ENCODE measurements around the gene GLRX3.

GLRX3 gene

DNA sequence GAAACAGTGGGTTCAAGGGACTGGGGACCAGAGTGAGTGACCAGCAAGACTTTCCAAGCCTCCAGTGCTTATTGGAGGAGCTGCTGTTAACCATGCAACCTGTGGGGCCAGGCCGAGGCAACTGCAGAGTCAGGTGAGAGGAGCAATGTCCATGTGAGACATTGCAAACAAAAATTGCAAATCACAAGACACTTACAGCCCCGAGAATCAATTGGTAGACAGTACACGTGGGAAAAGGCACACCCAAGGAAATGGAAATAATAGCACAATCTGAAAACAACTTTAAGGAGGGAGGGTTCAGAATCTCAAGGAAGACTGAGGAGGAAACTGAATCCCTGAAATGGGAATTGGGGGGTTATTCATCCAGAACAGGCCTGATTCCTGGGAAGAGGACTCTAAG, 72.6 kb downstream of the GLRX3 start:
- DNase-seq (ENCODE audit: low read depth in 2 of 2): no peak

GRCh38 chr10:130212746-130213145, 76.6 kb downstream of the GLRX3 start:
- no peak for DNase-seq (ENCODE audit: low read depth in 2 of 2)

DNA sequence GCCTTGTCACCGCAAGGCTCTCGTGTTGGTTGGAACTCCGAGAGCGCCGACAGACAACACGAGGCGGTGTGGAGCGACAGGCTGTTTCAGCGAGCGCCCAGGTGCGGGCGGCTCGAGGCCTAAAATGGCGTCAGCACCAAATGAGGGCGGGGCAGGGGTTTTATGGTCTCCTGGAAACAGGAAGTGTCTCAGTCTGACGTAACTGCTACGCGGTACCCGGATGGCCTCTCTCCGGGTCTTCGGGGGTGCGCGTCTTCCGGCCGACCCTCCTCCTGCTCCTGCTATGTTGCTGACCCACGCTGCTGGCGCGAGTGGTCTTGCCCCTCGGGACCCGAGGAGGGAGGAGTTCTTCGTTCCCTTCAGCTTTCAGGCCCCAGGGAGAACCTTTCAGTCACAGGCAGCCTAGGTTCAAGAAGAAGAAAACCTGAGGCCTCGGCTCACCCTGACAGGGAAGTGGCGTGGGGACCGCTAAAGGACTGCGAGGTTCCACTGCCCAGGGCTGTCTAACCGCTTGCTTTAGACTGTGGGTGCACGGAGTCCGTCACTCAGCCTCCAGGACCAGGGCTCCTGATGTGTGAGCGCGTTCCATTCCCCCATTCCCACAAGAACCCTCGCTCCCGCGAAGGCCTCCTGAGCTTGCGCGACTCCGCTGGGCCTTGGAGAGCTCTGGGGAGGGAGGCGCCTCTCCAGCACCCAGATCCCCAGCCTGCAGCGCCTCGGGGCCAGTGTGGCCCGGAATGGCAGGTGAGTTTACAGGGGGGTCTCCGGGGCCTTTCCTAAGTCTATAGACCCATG, 77.3 kb downstream of the GLRX3 start:
- no peak for DNase-seq (ENCODE audit: low read depth in 2 of 2)

DNA sequence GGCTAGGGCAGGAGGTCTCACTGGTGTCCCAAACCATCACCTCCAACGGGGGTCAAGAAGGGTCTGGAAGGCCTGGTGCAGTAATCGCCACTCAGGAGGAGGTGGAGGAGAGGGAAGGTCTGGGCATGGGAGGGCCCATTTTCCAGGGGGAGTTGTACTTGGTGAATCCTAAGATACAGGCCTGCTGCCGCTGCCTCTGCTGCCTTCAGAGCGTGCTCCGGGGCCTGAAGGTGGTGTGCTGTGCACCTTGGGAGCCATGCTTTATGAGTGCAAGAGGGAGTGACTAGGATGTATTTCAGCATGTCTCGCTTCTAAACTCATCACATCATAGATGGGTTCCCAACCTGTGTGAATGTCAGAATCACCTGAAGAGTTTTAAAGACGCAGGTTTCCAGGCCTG, 78.2 kb downstream of the GLRX3 start:
- no peak for DNase-seq (ENCODE audit: low read depth in 2 of 2)

DNA sequence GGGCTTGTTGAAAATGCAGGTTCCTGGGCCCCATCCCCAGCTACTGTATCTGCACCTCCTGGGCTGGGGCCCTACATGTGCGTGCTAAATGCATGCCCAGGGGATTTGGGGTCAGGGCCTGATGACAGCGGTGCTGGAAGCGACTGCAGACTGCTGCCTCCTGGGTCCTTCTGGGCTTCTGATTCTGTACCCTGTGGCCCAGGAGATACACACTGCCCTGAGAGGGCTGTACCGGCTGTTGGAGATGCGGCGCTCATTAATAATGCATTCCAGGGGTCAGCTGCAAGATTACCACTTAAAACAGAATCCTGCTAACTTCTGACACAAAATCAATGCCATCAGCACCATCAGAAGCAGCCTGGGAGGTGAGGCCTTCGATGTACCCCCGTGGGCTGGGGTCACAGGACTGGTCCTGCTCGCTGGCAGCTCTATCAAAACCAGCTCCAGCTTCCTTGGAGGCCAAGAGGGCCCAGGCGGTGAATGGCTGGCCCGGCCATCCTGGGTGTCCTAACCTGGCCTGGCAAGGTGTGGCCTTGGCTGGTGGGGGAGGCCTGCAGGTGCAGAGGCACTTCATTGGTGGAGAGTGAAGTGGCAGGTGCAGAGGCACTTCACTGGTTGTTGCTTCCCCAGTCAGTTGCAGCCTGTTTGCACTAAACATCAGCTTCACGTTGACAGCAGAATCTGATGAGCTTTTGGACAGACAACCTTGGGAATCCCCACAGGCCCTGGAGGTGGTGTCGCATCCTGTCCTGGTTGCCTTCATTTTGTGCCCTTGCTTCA, 79.2 kb downstream of the GLRX3 start:
- no peak for DNase-seq (ENCODE audit: low read depth in 2 of 2)

DNA sequence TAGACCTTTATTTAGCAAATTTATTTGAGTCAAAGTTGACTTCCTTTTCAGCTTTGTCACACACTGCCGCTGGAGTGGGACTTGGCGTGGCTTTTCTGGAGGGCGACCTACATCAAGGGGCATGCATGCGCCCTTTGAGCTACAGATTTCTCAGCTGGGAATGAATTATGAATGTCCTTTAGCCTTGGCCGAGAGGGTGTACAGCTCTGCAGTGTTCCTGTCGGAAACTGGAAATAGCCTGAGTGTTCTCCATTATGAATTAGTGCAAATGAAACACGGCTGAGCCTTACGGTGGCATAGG, 79.7 kb downstream of the GLRX3 start:
- DNase-seq (ENCODE audit: low read depth in 2 of 2): no peak

- DNase-seq (ENCODE audit: low read depth in 2 of 2): no peak
These were observed 82.0 kb downstream of the GLRX3 start for GRCh38 chr10:130218181-130218641.

GRCh38 chr10:130218936-130219335, 82.7 kb downstream of the GLRX3 start:
- no peak for DNase-seq (ENCODE audit: low read depth in 2 of 2)

GRCh38 chr10:130220251-130221185, 84.3 kb downstream of the GLRX3 start:
- DNase-seq (ENCODE audit: low read depth in 2 of 2): no peak

DNA sequence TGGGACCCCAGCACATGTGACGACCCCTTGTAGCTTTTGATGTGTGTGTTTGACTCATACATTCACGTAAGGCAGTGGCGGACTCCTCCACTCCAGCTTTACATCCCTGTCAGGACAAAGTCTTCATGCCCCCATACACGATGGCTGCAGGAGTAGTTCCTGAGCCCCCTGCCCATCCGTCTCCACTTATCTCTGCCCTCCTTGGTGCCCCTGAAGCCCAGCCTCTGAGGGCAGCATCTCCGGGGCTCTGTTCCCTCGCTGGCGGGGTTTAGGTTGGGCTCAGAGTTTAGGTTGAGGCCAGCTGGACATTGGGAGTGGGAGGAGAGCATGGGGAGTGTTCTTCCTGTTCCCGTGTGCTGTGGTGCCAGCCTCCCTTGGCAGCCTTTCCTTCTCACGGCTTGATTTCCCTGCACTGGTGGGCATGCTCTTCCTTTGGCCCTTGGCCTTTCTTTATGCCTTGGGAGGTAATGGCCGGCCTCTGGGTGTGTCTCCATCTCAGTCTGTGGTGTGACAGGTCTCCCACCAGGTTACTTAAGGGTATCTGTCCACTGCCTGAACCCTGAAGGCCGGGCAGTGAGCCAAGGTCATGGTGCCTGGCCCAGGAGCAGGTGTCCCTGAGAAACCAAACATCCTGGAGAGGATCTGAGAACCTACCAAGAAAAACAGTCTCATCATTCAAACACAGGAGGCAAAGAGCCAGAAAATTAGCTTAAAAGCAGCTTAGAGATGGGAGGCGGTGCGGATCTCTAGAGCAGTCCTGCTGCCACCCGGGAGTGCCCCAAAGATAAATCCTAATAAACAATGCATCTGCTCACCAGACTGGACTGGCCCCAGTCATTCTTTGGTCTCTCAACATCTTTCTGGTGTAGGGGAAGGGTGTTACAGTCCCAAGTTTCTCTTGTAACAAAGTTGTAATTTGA, 85.5 kb downstream of the GLRX3 start:
- no peak for DNase-seq (ENCODE audit: low read depth in 2 of 2)

DNA sequence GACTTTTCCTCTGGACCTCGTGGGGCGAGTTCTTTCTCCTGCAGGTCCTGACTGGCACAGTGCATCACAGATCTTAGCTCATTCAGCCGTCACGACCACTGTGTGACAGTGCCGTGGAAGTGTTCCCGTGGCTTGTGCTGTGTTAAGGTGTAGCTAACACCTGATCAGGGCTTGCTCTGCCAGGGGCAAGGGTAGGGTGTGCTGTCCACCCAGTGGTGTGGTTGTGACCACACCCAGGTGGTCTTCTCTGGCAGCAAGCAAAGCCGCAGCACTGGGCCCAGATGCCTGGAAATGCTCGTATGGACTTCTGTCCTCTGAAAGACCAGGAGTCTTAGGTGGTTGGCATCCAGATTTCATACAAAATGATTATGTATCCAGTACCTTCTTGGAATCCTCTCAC, 86.2 kb downstream of the GLRX3 start:
- DNase-seq (ENCODE audit: low read depth in 2 of 2): no peak

DNA sequence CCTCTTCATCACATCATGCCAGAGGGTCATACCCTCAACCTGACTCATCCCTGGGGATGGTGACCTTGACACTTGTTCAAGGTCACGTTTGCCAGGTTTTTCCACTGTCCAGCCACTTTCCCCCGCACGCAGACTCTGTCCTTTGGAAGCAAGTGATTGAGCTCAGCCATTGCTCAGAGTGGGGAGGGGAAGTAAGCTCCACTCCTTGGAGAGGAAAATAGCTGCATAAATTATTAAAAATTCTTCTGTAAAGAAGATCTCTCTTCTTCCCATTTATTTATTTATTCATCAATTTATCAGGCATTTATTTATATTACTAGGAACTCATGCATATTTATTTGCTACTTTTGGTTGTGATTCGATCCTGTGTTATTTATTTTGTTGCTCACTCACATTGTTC, 88.0 kb downstream of the GLRX3 start:
- no peak for DNase-seq (ENCODE audit: low read depth in 2 of 2)

GRCh38 chr10:130226012-130226411, 89.8 kb downstream of the GLRX3 start:
- no peak for DNase-seq (ENCODE audit: low read depth in 2 of 2)

GRCh38 chr10:130227883-130228282, 91.7 kb downstream of the GLRX3 start:
- no peak for DNase-seq (ENCODE audit: low read depth in 2 of 2)

Data from activated CD4-positive, alpha-beta T cell treated with anti-CD3 and anti-CD28 coated beads for 24 hours (primary cell).